ENCODE results near the gene HIPK2.
A peak's percentile ranks its signal among the peaks of the same experiment; 100 is the strongest.

HIPK2 gene

DNA sequence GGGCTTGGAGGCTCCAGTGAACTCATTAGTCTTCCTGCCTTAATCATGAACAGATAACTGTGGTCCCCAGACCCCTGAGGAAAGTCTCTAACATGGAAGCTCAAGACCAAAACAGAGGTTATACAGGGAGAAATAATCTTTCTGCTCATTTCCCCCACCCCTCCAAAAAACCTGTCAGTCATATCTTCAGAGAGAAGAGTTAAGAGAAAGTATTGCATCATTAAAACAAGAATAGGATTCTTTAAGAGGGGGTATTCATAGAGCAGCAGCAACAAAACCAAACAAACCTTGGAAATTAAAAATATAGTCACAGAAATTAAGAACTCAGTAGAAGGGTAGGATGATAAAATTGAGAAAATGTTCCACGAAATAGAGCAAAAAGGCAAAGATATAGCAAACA lies 246.7 kb downstream of the HIPK2 start:
- no peak for DNase-seq

DNA sequence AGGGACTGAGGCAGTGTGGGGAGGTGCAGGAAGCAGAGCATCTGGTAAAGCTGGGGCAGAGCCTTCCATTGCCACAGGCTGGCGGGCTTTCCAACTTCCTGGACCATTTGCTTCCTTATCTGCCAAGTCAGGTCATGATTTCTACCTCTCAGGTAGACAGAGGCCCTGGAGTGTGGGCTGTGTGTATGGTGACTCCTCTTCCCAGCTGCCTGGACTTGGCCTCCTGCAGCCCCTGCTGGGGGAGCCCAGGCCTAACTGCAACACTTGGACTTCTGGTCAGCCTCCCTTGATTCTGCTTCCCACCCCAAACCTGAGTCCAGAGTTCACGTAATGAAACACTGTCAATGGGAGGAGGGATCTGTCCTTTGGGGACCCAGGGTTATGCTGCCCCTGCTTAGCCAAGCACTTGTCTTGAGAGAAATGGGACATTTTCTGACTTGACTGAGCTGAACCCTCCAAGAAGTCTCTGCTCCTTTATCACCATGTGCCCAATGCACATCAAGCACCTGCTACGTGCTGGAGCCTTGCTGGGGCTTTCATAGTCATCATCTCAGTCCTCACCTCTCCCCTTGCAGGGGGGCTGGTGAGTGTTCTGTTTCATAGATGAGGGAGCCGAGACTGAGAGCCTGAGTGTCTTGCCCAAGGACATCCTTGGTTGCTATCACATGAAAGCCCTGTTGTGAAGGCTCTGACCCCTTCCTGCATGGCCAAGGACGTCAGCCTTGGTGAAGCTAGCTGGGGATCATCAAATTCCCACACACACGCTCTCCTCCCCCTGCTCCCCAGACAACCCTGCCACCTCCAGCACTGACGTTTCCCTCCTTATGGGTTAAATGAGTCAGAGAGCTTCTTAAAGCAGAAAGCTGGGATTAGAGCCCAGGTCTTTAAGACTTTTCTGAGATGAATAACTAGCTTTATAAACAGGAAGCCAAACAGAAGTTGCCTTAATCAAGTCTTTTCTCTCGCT lies 250.9 kb downstream of the HIPK2 start:
- DNase-seq = peak; percentile 29 to 44 (median 32)

DNA sequence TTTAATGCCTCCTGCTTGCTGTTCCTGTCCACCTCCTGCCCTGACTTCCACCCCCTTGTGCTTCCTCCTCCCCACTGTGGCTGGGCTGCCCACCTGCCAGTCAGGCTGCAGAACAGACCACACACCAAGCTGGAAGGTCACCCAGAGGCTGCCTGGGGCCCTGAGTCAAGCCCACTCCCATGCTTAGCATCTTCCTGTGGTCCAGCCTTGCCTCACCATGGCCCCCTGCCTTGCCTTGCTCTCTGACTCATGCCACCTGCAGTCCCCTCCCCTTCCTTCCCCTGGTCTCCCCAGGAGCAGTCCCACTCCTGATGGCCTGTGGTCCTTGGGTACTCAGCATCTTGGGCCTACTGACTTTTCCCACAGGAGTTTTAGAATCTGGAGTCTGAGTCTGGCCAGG lies 252.0 kb downstream of the HIPK2 start:
- DNase-seq = no peak

DNA sequence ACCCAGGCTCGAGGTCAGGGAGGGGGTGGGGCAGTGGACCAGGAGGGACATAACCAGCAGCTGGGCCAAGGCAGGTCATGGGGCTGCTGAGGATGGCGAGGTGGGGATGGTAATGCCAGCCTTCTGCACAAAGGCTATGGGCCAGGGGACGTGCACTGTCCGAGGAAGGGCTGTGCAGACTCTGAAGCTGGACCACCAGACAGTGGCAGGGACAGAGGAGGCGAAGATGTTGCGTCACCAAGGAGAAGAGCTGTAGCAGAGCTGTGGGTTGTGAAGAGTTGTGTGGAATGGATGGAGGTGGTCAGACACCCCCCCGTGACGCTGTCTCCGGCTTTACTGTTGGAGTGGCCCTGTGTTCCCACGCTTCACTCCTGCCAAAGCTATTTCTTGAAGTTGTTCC lies 252.6 kb downstream of the HIPK2 start:
- DNase-seq = no peak

DNA sequence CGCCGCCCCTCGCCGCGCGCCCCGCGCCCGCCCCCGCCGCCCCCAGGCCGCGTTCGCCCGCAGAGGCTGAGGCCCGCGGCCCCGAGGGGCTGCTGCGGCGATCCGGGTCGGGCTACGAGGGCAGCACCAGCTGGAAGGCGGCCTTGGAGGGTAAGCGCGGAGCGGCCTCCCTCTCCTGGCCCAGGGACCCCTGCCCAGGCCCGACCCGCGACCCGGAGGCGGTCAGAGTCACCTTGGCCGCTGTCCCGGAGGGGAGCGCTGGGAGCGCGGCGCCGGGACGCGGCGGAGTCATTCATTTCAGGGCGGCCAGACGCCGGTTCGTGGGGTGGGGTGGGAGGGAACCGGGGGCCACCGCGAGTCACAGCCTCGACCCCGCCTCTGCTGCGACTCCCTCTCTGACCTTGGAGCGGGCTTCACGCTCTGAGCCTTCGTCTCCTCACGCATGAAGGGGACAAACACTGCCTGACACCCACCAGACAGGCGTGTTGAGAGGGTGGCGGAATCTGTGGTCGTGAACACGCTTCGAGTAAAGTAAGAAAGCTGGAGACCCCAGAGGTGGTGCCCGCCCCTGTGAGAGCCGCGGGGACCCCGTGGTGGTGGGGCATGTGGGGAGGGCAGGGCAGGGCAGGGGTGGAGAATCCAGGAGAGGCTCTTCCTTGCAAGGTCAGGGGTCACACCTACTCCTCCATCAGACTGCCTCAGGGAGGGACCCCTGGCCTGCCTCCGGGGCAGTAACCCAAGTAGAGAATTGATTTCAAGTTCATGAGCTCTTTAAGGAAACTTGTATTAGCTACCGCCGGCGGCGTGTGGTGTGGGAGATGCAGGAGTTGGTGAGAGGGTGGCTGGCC lies 253.6 kb downstream of the HIPK2 start:
- no peak for DNase-seq

DNA sequence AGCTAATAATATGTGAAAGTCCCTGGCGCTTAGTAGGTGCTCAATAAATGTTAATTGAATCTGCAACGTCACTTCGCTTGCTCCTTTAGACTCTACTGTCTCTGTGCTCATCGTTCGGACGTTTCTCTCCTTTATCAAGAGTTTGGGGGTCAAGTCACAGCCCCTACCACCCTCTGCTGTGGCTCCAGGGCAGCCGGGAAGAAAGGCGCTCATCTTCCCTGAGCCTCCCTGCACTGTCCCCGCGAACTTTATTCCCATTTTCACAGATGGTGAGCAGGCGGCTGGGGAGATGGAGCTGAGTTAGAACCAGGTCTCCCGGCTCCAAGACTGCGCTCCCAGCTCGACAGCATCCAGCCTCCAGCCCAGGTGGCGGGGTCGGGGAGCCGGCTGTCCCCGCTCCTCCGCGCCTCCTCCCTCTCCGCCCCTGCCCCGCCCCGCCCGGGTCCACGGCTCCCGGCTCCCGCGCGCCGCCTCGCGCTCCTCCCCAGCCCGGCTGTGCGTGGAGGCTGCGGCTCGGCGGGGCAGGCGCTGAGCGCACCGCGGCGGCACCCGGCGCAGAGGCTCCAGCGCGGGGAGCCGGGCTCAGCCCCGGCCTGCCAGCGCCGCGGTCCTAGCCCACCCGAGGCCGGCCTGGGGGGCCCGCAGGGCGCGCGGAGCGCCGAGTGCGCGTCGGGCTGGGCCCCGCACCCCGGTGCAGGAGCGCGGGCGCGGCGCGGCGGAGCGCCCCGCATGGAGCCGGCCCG lies 254.4 kb downstream of the HIPK2 start, which contains the start of gene CLEC2L:
TSS of gene CLEC2L (plus strand) at position 487 of the 743 bp plus-strand sequence. CDS start at position 730, 243 bp downstream.
- DNase-seq = peak in 2 of 3 donors; percentile 24 to 61

DNA sequence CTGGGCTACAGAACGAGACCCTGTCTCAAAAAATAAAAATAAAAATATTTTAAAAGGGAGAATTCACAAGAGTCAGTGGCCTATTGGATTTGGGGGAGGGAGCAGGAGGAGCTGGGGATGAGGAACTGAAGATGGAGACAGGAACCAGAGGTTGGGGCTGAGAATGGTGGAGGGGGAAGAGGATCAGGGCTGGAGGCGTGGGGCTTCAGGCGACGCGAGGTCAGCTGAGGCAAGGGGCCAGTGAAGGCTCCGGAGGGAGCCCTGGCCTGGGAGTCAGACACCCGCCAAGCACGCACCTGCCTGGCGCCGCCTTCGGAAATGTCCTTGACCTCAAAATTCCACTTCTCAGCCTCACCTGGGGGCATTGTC lies 255.0 kb downstream of the HIPK2 start:
- DNase-seq = peak in 2 of 3 donors; percentile 20 to 29

DNA sequence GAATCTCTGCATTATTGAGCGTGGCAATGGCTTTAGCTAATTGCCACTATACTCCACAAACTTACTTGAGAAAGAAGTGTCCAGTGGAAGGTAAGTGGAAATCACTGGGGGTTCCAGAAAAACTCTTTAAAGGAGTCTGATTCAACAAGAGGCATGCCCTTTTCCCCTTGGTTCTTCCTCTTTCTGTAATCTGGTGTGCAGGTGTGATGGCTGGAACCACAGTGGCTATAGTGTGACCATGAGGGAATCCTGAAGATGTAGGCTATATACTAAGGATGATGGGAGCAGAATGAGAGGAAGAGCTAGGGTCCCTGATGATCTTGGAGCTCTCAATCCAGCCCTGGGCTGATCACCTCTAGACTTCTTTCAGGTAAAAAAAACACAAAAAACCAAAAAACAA lies 256.4 kb downstream of the HIPK2 start:
- DNase-seq = no peak

DNA sequence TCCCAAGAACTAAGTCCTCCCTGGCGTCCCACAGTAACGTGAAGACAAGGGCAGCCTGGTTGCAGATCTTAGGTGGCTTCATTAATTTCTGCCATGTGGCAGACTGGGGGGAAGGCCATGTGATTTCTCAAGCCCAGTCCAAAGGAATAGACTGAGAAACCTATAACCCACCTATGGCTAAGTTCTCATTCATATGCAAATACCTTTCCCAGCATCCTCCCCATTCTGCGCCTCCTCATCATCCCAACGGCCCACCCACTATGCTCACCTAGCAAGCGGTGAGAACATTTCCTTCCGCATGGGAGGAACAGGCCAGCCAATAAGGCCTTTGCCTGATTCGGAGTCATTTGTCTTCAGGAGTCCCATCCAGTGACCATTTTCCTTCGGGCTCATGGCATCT lies 262.5 kb downstream of the HIPK2 start:
- no peak for DNase-seq
